Left lung (tissue), 10 donors: ENCODE data around the gene DHX40. TPM values are rescaled to one million over a fixed set of nuclear protein-coding genes. Genes with fewer than 3 reads are reported as not detected.

ENCODE experiments used
- ATAC-seq: fragments of 200-7000 bp; cut with Tn5 transposase; one replicate; pipeline ENCODE4 v1.9.1; 2020; ENCODE audit warnings: moderate library complexity
- DNase-seq, 4 donors: peaks; one replicate each; pipeline ENCODE4 v3.0.0-alpha.2; 2013 to 2020
- H3K27ac ChIP-seq, 2 donors: fragments of 200-600 bp; sonication (generic) in 1 of 2; one replicate each; pipeline versions ENCODE4 v1.5.0 to v1.8.0; 2020 to 2021
- H3K27me3 ChIP-seq, 2 donors: fragments of 200-600 bp; sonication (generic) in 1 of 2; one replicate each; pipeline versions ENCODE4 v1.5.0 to v1.8.0; 2020 to 2021
- H3K36me3 ChIP-seq, 2 donors: fragments of 200-600 bp; sonication (generic) in 1 of 2; one replicate each; pipeline versions ENCODE4 v1.5.0 to v1.8.0; 2020 to 2021
- H3K4me1 ChIP-seq, 2 donors: fragments of 200-600 bp; one replicate each; pipeline ENCODE4 v1.8.0; 2021
- H3K4me3 ChIP-seq, 2 donors: fragments of 200-600 bp; sonication (generic) in 1 of 2; one replicate each; pipeline versions ENCODE4 v1.5.0 to v1.8.0; 2020 to 2021; ENCODE audit warnings: mild to moderate bottlenecking in 1 of 2
- H3K9me3 ChIP-seq, 2 donors: fragments of 200-600 bp; sonication (generic) in 1 of 2; one replicate each; pipeline versions ENCODE4 v1.5.0 to v1.8.0; 2020 to 2021
- CTCF ChIP-seq, 2 donors: fragments of 200-600 bp; sonication (generic) in 1 of 2; IDR thresholded peaks; one replicate each; pipeline versions ENCODE4 v1.5.0 to v1.8.0; 2021; ENCODE audit warnings: antibody characterized with exemption in 2 of 2
- intact Hi-C, 2 donors: fragments of 100-400 bp; cut with DNase I; formaldehyde crosslinking; loops; one replicate each; pipeline versions ENCODE4 v1.11.2 to v1.14.2; 2022
- polyA plus RNA-seq, 6 donors: library from polyadenylated mRNA; unstranded; fragments of 120-200 nt; gene quantifications; one replicate each; pipeline ENCODE4 v1.2.1, GENCODE V29; 2013; ENCODE audit not compliant: insufficient read length in 6 of 6
- total RNA-seq, 2 donors: library from RNA; stranded (reverse); fragmentation: NEBNext Ultra II Directional; extraction: Animal tissue kit (Norgen Biotek cat#: 25700); gene quantifications; one replicate each; pipeline ENCODE4 v1.2.1, GENCODE V29; 2021
- donor health status: DM: no; HTN: yes; CAD: no.
- donor health status: DM: no; HTN: no; CAD: no.

DHX40 gene
- total and polyA plus RNA-seq, 8 donors, result 23.9 to 96.7 (median 74.8) TPM

- peak overlapping the region in 1 of 2 donors; percentile 60 for H3K27ac ChIP-seq
- ATAC-seq, result no peak
- no peak overlapping the region for H3K4me3 ChIP-seq
- no peaks in the 10 kb centered on the region for H3K36me3 ChIP-seq
- intact Hi-C loops, result no loop called here
- H3K27me3 ChIP-seq, result no peaks in the 10 kb centered on the region
- peaks cover 60 to 100% of the 10 kb centered on the region in 2 donors for H3K4me1 ChIP-seq
- no peak for DNase-seq
- H3K9me3 ChIP-seq, result no peaks in the 10 kb centered on the region
- no peak for TF ChIP-seq CTCF (IDR thresholded peaks at IDR 0.05)
These were observed 61.3 kb downstream of the DHX40 start for GRCh38 chr17:59626756-59627155.

- Histone ChIP-seq H3K9me3 (no peaks in the 10 kb centered on the region), H3K36me3 (no peaks in the 10 kb centered on the region), H3K27ac (peak overlapping the region in 1 of 2 donors; percentile 60), H3K4me3 (no peak overlapping the region), H3K4me1 (peaks cover 55 to 100% of the 10 kb centered on the region in 2 donors), H3K27me3 (no peaks in the 10 kb centered on the region)
- TF ChIP-seq CTCF (IDR thresholded peaks at IDR 0.05), result no peak
- no peak for DNase-seq
- no peak for ATAC-seq
- intact Hi-C loops, result no loop called here
These were observed 61.9 kb downstream of the DHX40 start for GRCh38 chr17:59627274-59627673.

- ATAC-seq (peak; percentile 16), DNase-seq (no peak)
- Histone ChIP-seq H3K36me3 (no peaks in the 10 kb centered on the region), H3K4me3 (no peak overlapping the region), H3K9me3 (no peaks in the 10 kb centered on the region), H3K4me1 (peaks cover 50 to 100% of the 10 kb centered on the region in 2 donors), H3K27me3 (no peaks in the 10 kb centered on the region), H3K27ac (peak overlapping the region in 1 of 2 donors; percentile 60)
- TF ChIP-seq CTCF (IDR thresholded peaks at IDR 0.05), result no peak
- intact Hi-C loops, result no loop called here
These were observed 62.4 kb downstream of the DHX40 start for GRCh38 chr17:59627770-59628171.

GRCh38 chr17:59629174-59629573, 63.8 kb downstream of the DHX40 start:
- no peak overlapping the region for H3K27ac ChIP-seq
- peaks cover 46 to 100% of the 10 kb centered on the region in 2 donors for H3K4me1 ChIP-seq
- H3K36me3 ChIP-seq, result no peaks in the 10 kb centered on the region
- TF ChIP-seq CTCF (IDR thresholded peaks at IDR 0.05), result no peak
- no peaks in the 10 kb centered on the region for H3K9me3 ChIP-seq
- intact Hi-C loops, result no loop called here
- ATAC-seq, result no peak
- no peaks in the 10 kb centered on the region for H3K27me3 ChIP-seq
- no peak overlapping the region for H3K4me3 ChIP-seq
- no peak for DNase-seq

GRCh38 chr17:59631276-59631675, 65.9 kb downstream of the DHX40 start:
- Histone ChIP-seq H3K36me3 (peaks cover 0 to 6% of the 10 kb centered on the region in 2 donors), H3K9me3 (no peaks in the 10 kb centered on the region), H3K27me3 (no peaks in the 10 kb centered on the region), H3K4me1 (peaks cover 50 to 100% of the 10 kb centered on the region in 2 donors), H3K27ac (no peak overlapping the region), H3K4me3 (no peak overlapping the region)
- intact Hi-C loops, result no loop called here
- no peak for ATAC-seq
- DNase-seq, result no peak
- TF ChIP-seq CTCF (IDR thresholded peaks at IDR 0.05), result no peak
